Hepatocyte (in vitro differentiated cells): ENCODE data around the gene SLAMF9.

Experiments
- EZH2 ChIP-seq: fragments of 200-600 bp; sonication (generic); IDR thresholded peaks from 2 replicates; pipeline ENCODE4 v1.6.1; 2016; ENCODE audit warnings: antibody characterized with exemption, mild to moderate bottlenecking, borderline replicate concordance
- TF ChIP-seq, protein P1 (sequence below): fragments of 200-600 bp; sonication (generic); IDR thresholded peaks from 2 replicates; pipeline ENCODE4 v1.5.1; 2016; ENCODE audit warnings: antibody characterized with exemption, mild to moderate bottlenecking; ENCODE audit not compliant: poor library complexity

DNA sequence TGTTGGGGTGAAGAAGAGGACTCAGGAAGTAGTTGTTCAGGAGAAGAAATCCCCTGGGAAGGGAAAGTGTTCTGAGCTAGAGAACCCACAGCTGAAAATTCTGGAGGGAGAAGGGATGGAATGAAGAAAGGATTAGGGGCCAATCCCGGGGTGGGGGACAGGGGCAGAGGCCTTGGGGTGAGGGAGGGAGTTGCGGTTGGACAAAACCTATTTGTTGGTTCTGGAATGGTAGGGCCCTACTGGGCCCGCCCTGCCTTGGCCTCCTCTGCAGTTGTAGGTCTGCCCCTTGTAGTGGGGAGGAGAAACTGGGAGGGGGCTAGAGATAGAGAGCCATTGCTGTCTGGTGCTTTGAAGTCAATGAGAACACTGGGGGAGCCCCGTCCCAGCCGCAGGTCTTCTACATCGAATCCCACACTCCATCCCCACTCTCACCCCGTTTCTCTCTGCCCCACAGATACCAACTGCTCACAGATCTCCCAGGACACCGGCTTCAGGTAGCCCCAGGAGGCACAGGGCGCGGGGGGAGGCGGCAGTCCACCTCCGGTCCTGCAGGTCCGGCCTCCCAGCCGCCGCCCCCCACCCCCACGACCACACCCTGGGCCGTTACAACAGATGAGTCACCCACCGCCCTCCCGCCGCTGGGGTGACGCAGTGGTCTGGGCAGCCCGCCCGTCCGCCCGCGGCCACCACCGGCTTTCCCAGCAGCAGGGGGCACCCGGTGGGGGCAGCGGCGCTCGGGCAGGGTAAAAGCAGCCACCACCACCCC lies 29.8 kb downstream of the SLAMF9 start:
- TF ChIP-seq, protein P1, sequence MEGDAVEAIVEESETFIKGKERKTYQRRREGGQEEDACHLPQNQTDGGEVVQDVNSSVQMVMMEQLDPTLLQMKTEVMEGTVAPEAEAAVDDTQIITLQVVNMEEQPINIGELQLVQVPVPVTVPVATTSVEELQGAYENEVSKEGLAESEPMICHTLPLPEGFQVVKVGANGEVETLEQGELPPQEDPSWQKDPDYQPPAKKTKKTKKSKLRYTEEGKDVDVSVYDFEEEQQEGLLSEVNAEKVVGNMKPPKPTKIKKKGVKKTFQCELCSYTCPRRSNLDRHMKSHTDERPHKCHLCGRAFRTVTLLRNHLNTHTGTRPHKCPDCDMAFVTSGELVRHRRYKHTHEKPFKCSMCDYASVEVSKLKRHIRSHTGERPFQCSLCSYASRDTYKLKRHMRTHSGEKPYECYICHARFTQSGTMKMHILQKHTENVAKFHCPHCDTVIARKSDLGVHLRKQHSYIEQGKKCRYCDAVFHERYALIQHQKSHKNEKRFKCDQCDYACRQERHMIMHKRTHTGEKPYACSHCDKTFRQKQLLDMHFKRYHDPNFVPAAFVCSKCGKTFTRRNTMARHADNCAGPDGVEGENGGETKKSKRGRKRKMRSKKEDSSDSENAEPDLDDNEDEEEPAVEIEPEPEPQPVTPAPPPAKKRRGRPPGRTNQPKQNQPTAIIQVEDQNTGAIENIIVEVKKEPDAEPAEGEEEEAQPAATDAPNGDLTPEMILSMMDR, result no peak
- no peak for TF ChIP-seq EZH2
